Heart left ventricle (tissue), 16 donors: ENCODE measurements around the gene THADA. TPM values are rescaled to one million over a fixed set of nuclear protein-coding genes. Genes with fewer than 3 reads are reported as not detected.

Experiments used
- ATAC-seq, 4 donors: fragments of 200-7000 bp; cut with Tn5 transposase; one replicate each; pipeline ENCODE4 v1.9.1; 2020 to 2022; ENCODE audit warnings: moderate library complexity in 4 of 4, mild to moderate bottlenecking in 3 of 4, moderate number of reproducible peaks in 1 of 4
- DNase-seq, 5 donors: peaks; one replicate each; pipeline ENCODE4 v3.0.0-alpha.2; 2020
- H3K27ac ChIP-seq, 12 donors: fragments of 200-600 bp; sonication (generic) in 4 of 12; one replicate each; pipeline versions ENCODE4 v1.5.0 to v1.8.0; 2016 to 2022; ENCODE audit warnings: mild to moderate bottlenecking in 2 of 12
- H3K27me3 ChIP-seq, 9 donors: fragments of 200-600 bp; sonication (generic) in 2 of 9; one replicate each; pipeline versions ENCODE4 v1.5.1 to v1.8.0; 2016 to 2022; ENCODE audit warnings: mild to moderate bottlenecking in 3 of 9
- H3K36me3 ChIP-seq, 9 donors: fragments of 200-600 bp; sonication (generic) in 2 of 9; one replicate each; pipeline versions ENCODE4 v1.5.0 to v1.8.0; 2018 to 2022; ENCODE audit warnings: mild to moderate bottlenecking in 2 of 9
- H3K4me1 ChIP-seq, 12 donors: fragments of 200-600 bp; sonication (generic) in 4 of 12; one replicate each; pipeline versions ENCODE4 v1.5.0 to v1.8.0; 2016 to 2022; ENCODE audit warnings: mild to moderate bottlenecking in 3 of 12
- H3K4me3 ChIP-seq, 12 donors: fragments of 200-600 bp; sonication (generic) in 4 of 12; one replicate each; pipeline versions ENCODE4 v1.5.0 to v1.8.0; 2017 to 2022; ENCODE audit warnings: mild to moderate bottlenecking in 9 of 12, moderate library complexity in 4 of 12
- H3K9me3 ChIP-seq, 12 donors: fragments of 200-600 bp; sonication (generic) in 4 of 12; one replicate each; pipeline versions ENCODE4 v1.5.0 to v1.8.0; 2016 to 2022; ENCODE audit warnings: mild to moderate bottlenecking in 1 of 12
- CTCF ChIP-seq, 12 donors: fragments of 200-600 bp; sonication (generic) in 4 of 12; IDR thresholded peaks; one replicate each; pipeline versions ENCODE4 v1.5.0 to v1.8.0; 2018 to 2022; ENCODE audit warnings: antibody characterized with exemption in 12 of 12, mild to moderate bottlenecking in 5 of 12
- POLR2A ChIP-seq, 2 donors: fragments of 450-650 bp; IDR thresholded peaks; one replicate each; pipeline ENCODE4 v1.6.1; 2017; ENCODE audit warnings: antibody characterized with exemption in 2 of 2, mild to moderate bottlenecking in 2 of 2, moderate library complexity in 2 of 2
- WGBS, 4 donors: extraction: QIAGEN DNeasy Blood & Tissue Kit in 2 of 4; methylation state at CpG; one replicate each; pipeline versions ENCODE4 v1.1.5 to v1.1.7; 2013 to 2018; 5-methylcytosine and 5-hydroxymethylcytosine counted together
- intact Hi-C, 10 donors: fragments of 100-400 bp; cut with DNase I; formaldehyde crosslinking; loops; one replicate each; pipeline versions ENCODE4 v1.11.1 to v1.14.2; 2022
- polyA plus RNA-seq, 2 donors: library from polyadenylated mRNA; stranded (reverse); fragments of 200-250 nt; gene quantifications; one replicate each; pipeline ENCODE4 v1.2.3, GENCODE V29; 2013
- total RNA-seq, 9 donors: library from RNA; depleted of rRNA in 2 of 9; stranded (reverse); fragments of >200 nt in 2 of 9; fragmentation: NEBNext Ultra II Directional in 3 of 9; extraction: Animal tissue kit (Norgen Biotek cat#: 25700) in 3 of 9; gene quantifications; one replicate each; pipeline versions ENCODE4 v1.1.0 to v1.2.4, GENCODE V29; 2016 to 2023
- donor health status: ischemic (EF 13 %, LVEDD 7.1; RV severe dilation, severe dysfunction).
- donor health status: healthy with polysubstance abuse.
- donor health status: DM: no; HTN: yes; CAD: no.
- donor health status: DM: no; HTN: no; CAD: no.
- donor health status: ischemic (EF 25% LVEDD 6.9; RV normal size, moderate dysfunction).
- donor health status: ischemic (EF 25% LVEDD 5.7; RV mildly dilated, moderate dysfunction).
- donor health status: healthy.
- donor health status: DM: yes; HTN: yes; CAD: no.
- donor health status: ischemic (EF 35%, LVEDD 5.7; RV mildly dilated, moderate dysfunction).
- donor health status: nonischemic (EF 11% LVEDD 7.7; RV severe dilation, severe dysfunction).
- donor health status: DM: yes; HTN: yes; CAD: no.
- donor health status: PGD.
- donor health status: ischemic (EF 29% LVEDD 5.4; RV normal size, mild dysfunction).
- donor health status: nonischemic (EF 23%, LVEDD 6.1; RV moderate dilation, normal function).

The THADA gene
- total and polyA plus RNA-seq, 11 donors = 6.8 to 21.4 (median 13.0) TPM

- Histone ChIP-seq H3K36me3 (peaks cover 0 to 97% (median 73%) of the 10 kb centered on the region in 9 donors), H3K4me3 (no peak overlapping the region), H3K4me1 (peaks cover 0 to 19% (median 0%) of the 10 kb centered on the region in 12 donors), H3K27me3 (no peaks in the 10 kb centered on the region), H3K27ac (no peak overlapping the region), H3K9me3 (no peaks in the 10 kb centered on the region)
- ATAC-seq (no peak), DNase-seq (no peak)
- intact Hi-C loops = loop anchor here in 3 of 10 donors (10.0 kb wide), 1 partner anchor 745 kb away; no protein-coding TSS in a partner anchor
- 91 to 96% (median 93%) methylated on average over 3 of the region's 3 CpGs for WGBS, 4 donors
- TF ChIP-seq CTCF (IDR thresholded peaks at IDR 0.05) = no peak
- no peak for TF ChIP-seq POLR2A (IDR thresholded peaks at IDR 0.05)
Observed at GRCh38 chr2:43569921-43570320, 25.9 kb downstream of the THADA start.

GRCh38 chr2:43568228-43568627, 27.6 kb downstream of the THADA start:
- TF ChIP-seq CTCF (IDR thresholded peaks at IDR 0.05) = no peak
- TF ChIP-seq POLR2A (IDR thresholded peaks at IDR 0.05) = no peak

GRCh38 chr2:43566461-43566729, 29.4 kb downstream of the THADA start:
- H3K4me1 ChIP-seq = peaks cover 0 to 23% (median 0%) of the 10 kb centered on the region in 12 donors
- peaks cover 0 to 96% (median 66%) of the 10 kb centered on the region in 9 donors for H3K36me3 ChIP-seq
- H3K27me3 ChIP-seq = no peaks in the 10 kb centered on the region
- no peak for ATAC-seq
- TF ChIP-seq POLR2A (IDR thresholded peaks at IDR 0.05) (no peak), CTCF (IDR thresholded peaks at IDR 0.05) (no peak)
- no peaks in the 10 kb centered on the region for H3K9me3 ChIP-seq
- DNase-seq = no peak
- intact Hi-C loops = no loop called here
- H3K27ac ChIP-seq = peak overlapping the region in 1 of 12 donors; percentile 80
- H3K4me3 ChIP-seq = no peak overlapping the region

More at GRCh38 chr2:43568228-43568627, 27.6 kb downstream of the THADA start:
- Histone ChIP-seq H3K4me3 (no peak overlapping the region), H3K27me3 (no peaks in the 10 kb centered on the region), H3K27ac (no peak overlapping the region), H3K4me1 (peaks cover 0 to 19% (median 0%) of the 10 kb centered on the region in 12 donors), H3K36me3 (peaks cover 0 to 97% (median 72%) of the 10 kb centered on the region in 9 donors), H3K9me3 (no peaks in the 10 kb centered on the region)
- intact Hi-C loops = no loop called here
- no peak for DNase-seq
- 89 to 100% (median 92%) methylated on average over 1 of the region's 1 CpG for WGBS, 4 donors
- no peak for ATAC-seq

- intact Hi-C loops = no loop called here
- Histone ChIP-seq H3K4me3 (no peak overlapping the region), H3K4me1 (peaks cover 0 to 23% (median 0%) of the 10 kb centered on the region in 12 donors), H3K36me3 (peaks cover 0 to 95% (median 63%) of the 10 kb centered on the region in 9 donors), H3K27ac (no peak overlapping the region), H3K27me3 (no peaks in the 10 kb centered on the region), H3K9me3 (no peaks in the 10 kb centered on the region)
- no peak for ATAC-seq
- WGBS, 4 donors = 94 to 99% (median 97%) methylated on average over 2 of the region's 2 CpGs
- no peak for DNase-seq
- TF ChIP-seq CTCF (IDR thresholded peaks at IDR 0.05) (no peak), POLR2A (IDR thresholded peaks at IDR 0.05) (no peak)
Observed at GRCh38 chr2:43563679-43564078, 32.2 kb downstream of the THADA start.
